ENCODE results near the gene C11orf68.
"Not testable (repeated sequence)": the region's sequence is repeated elsewhere in the genome, so short reads cannot be mapped to it uniquely, and the experiment has no call there.

C11orf68 gene

DNA sequence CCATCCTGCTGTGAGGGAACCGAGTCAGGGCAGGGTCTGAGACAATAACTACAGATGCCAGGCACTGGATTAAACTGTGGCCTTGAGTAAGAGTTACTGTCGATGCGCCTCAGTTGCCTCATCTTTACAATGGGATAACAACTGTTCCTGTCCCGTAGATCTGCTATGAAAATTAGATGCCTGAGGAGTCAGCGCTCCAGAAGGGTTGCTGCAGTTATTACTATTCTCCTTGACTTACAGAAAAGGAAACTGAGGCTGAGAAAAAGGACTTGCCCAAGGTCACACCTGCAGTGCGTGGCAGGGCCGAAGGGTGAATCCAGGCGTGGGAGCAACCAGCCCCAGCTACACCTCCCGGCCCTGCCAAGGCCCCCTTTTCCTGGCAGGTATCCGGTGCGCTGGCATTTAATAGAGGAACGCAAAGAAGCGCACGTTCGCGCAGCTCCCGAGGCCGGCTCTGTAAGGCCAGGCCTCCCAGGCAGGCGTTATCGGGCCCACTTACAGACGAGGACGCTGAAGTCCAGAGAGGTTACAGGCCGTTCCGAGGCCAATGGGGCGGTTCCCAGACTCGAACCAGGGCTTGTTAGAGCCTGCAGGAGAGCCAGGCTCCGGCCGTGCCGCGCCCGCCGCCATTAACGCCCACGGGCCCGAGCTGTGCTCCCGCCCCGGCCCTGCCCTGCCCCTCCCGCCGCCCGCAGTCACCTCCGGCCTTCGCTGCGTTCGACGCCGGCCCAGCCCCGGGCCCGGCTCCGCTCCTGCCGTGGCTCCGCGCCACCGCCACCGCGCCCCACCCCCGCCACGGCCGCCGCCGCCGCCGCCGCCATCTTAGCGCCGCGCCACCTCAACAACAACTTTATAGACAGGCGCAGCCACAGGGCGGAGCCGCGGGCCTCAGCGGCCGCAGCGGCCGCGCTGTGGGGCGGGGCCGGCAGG lies at the start of gene C11orf68:
TSS of gene C11orf68 (minus strand) at position 852 of the 930 bp plus-strand sequence. CDS start at position 821, 31 bp downstream.
- DNase-seq (ENCODE audit: low spot score), result no peak

DNA sequence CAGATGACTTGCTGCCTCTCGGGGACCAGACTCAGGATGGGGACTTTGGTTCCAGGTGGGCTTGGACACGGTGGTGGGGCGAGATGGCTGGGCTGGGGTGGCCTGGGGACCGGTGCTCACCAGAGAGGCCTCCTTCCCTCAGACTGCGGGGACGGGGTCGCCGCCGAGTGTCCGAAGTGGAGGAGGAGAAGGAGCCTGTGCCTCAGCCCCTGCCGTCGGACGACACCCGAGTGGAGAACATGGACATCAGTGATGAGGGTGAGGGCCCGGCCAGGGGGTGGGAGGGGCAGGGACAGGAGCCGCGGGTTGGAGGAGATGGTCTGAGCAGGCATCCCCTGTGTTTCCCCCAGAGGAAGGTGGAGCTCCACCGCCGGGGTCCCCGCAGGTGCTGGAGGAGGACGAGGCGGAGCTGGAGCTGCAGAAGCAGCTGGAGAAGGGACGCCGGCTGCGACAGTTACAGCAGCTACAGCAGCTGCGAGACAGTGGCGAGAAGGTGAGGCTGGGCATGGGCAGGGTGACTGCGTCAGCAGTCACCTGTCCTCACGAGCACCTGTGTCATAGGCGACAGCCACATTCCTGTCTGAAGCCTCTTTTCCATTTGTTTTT lies 48.6 kb upstream of the C11orf68 start:
- DNase-seq (ENCODE audit: low spot score), result no peak

DNA sequence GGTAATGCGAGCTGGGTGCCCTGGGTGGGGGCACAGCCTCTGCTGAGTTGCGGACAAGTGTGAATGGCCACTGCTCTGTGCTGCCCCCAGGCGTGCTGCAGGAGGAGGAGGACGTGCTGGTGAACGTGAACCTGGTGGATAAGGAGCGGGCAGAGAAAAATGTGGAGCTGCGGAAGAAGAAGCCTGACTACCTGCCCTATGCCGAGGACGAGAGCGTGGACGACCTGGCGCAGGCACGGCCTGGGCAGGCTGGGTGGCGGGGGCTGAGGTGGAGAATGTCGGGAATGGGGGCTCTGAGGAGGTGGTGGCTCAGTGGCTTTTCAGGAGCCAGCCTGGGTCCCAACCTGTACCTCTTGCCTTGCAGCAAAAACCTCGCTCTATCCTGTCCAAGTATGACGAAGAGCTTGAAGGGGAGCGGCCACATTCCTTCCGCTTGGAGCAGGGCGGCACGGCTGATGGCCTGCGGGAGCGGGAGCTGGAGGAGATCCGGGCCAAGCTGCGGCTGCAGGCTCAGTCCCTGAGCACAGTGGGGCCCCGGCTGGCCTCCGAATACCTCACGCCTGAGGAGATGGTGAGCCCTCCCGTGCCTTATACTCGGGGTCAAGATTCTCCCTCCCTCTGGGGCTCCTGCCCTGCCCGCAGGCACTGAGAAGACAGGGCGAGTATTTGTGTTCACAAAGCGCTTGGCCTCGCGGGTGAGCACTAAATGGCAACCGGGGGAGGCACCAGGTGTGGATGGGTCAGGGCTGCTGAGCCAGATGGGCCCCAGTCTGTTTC lies 47.3 kb upstream of the C11orf68 start:
- no peak for DNase-seq (ENCODE audit: low spot score)

DNA sequence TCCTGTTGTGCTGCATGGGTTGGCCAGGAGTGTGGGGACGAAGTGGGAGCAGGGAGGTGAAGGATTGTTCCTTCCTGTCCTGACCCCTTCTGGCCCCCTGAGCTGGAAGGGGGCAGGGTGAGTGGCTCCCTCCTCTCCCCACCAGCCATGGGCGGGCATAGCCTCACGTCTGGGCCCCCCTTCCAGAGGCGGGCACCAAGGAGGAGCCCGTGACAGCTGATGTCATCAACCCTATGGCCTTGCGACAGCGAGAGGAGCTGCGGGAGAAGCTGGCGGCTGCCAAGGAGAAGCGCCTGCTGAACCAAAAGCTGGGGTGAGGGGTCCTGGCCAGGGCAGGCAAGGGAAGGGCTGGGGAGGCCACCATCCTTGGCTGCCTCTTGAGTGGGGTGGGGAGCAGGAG lies 46.0 kb upstream of the C11orf68 start:
- no peak for DNase-seq (ENCODE audit: low spot score)

DNA sequence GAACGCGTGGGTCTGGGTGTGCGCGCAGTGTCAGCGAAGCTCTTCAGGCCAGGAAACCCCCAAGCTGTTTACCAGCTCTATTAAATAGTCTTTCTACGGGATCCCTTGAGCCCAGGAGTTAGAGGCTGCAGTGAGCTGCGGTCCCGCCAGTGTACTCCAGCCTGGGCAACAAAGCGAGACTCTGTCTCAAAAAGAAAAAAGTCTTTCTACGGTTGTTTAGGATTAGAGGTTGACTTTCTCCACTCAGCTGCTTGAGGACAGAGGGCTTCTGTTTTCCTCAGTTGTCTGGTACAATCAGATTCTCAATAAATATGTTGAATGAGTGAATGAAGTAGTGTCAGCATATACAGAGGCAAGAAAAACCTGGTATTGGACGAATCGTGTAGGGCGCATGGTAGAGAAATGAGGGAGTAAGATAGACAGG lies 43.3 kb upstream of the C11orf68 start:
- no peak for DNase-seq (ENCODE audit: low spot score)

GRCh38 chr11:65961267-65962140 lies 42.6 kb upstream of the C11orf68 start, which contains the start of gene SART1:
SART1 (plus strand) TSS chr11:65961734; CDS start chr11:65961781, 47 bp downstream.
- peak; percentile 98 for DNase-seq (ENCODE audit: low spot score)

DNA sequence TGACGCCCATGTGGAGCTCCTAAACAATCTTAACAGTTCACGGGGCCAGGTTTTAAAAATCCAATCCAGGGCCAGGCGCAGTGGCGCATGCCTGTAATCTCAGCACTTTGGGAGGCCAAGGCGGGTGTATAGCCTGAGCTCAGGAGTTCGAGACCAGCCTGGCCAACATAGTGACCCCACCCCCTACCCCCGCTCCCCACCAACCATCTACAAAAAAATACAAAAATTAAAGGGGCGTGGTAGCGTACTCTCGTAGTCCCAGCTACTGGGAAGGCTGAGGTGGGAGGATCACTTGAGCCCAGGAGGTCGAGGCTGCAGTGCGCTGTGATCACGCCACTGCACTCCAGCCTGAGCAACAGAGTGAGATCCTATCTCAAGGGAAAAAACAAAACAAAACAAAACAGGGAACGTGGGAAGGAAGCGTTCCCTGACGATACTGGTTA lies 42.0 kb upstream of the C11orf68 start:
- DNase-seq (ENCODE audit: low spot score), result no peak

DNA sequence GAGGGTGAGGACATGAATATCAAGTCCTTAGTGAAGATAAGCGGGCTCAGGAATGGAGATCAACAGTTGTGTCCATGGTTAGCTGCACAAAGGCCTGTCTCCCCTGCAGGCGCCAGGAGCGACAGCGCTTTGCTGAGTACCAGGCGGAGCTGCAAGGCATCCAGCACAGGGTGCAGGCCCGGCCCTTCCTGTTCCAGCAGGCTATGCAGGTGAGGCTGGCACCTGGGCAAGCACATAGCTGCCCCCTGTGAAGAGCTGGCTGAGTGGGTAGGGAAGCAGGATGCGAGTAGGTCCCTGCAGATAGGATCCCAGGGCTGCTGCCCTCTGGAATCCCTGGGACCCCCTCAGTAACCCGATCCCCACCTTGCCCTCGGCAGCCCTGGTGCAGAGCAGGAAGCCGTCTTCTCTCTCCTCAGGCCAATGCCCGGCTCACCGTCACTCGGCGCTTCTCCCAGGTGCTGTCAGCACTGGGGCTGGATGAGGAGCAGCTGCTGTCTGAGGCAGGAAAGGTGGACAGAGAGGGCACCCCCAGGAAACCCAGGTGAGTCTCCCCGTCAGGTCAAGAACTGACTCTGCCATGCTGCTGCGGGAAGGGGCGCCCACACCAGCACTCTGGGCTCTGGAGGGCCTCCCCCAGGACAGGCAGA lies 40.0 kb upstream of the C11orf68 start:
- no peak for DNase-seq (ENCODE audit: low spot score)

DNA sequence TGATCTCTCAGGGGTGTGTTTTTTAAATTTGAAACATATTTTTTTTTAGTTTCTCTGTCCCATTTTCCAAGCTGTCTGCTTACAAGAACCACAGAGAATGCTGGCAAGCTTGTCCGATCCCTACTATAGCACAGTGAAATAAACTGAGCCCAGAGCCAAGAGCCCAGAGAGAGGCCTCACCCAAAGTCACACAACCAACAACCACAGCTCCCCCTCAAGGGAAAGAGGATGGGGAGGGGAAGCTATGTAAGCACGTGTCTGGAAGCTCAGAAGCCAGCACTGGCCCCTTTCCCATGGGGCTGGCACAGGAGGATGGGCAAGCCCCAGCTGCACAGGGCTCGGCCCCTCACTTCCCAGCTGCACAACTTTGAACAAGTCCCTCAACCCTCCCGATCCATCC lies 39.4 kb upstream of the C11orf68 start:
- DNase-seq (ENCODE audit: low spot score), result no peak

GRCh38 chr11:65954771-65955170 lies 35.9 kb upstream of the C11orf68 start:
- no peak for DNase-seq (ENCODE audit: low spot score)

DNA sequence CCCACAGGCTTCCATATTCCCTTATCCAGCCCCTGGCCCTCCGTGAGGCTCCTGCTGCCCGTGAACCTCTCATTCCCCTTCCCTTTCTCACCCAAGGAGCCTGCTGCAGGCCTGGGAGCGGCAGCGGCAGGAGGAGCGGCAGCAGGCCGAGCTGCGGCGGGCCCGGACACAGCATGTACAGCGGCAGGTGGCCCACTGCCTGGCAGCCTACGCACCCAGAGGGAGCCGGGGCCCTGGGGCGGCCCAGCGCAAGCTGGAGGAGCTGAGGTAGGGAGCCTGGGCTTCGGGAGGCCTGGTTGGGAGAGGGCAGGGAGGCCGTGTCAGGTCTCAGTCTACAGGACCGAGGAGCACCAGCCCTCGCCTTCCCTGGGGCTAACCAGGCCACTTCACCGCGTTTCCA lies 34.6 kb upstream of the C11orf68 start:
- no peak for DNase-seq (ENCODE audit: low spot score)

DNA sequence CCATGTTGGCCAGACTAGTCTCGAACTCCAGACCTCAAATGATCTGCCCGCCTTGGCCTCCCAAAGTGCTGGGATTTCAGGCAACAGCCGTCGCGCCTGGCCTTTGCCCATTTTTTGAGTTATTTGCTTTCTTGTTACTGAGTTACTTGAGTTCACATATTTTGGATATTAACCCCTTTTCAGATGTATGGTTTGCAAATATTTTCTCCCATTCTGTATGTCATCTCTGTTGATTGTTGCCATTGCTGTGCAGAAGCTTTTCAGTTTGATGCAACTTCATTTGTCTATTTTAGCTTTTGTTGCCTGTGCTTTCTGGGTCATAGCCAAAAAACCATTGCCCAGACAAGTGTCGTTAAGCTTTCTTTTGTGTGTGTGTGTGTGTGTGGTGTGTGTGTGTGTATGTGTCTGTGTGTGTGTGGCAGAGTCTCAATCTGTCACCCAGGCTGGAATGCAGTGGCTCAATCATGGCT lies 33.2 kb upstream of the C11orf68 start:
- no peak for DNase-seq (ENCODE audit: low spot score)

DNA sequence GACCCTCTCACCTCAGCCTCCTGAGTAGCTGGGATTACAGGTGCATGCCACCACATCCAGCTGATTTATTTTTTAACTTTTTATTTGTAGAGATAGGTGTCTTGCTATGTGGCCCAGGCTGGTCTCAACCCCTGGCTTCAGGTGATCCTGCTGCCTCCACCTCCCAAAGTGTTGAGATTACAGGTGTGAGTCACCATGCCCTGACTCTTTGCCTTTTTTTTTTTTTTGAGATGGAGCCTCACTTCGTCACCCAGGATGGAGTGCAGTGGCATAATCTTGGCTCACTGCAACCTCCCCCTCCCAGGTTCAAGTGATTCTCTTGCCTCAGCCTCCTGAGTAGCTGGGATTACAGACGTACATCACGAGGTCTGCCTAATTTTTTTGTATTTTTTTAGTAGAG lies 32.8 kb upstream of the C11orf68 start:
- not testable (repeated sequence) for DNase-seq (ENCODE audit: low spot score)

DNA sequence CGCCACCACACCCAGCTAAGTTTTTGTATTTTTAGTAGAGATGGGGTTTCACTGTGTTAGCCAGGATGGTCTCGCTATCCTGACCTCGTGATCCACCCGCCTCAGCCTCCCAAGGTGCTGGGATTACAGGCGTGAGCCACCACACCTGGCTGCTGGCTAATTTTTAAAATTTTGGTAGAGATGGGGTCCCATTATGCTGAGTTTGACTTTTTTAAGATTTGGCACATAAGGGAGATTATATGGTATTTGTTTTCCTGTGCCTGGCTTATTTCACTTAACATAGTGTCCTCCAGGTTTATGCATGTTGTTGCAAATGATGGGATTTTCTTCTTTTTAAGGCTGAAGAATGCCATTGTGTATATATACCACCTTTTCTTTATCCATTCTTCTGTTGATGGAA lies 31.8 kb upstream of the C11orf68 start:
- DNase-seq (ENCODE audit: low spot score), result not testable (repeated sequence)

- no peak for DNase-seq (ENCODE audit: low spot score)
Measured at GRCh38 chr11:65947603-65948125, 28.8 kb upstream of the C11orf68 start.

- DNase-seq (ENCODE audit: low spot score), result no peak
Measured at GRCh38 chr11:65947133-65947532, 28.3 kb upstream of the C11orf68 start.

DNA sequence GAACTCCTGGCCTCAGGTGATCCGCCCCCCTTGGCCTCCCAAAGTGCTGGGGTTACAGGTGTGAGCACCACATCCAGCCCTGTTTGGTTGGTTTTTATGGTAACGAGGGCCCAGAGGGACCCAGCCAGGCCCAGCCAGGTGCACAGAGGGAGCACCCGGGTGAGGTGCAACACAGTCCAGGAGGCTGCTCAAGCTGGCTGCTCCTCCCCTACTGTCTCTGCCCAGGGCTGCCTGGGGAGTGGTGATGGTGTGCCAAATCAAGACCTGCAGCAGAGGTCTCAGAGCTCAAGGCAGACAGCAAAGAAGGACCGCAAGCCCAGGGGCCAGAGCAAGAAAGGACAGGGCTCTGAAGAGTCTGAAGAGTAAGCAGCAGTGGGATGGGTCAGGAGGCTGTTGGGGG lies 27.8 kb upstream of the C11orf68 start:
- DNase-seq (ENCODE audit: low spot score), result no peak

GRCh38 chr11:65945941-65946558 lies 27.2 kb upstream of the C11orf68 start:
- no peak for DNase-seq (ENCODE audit: low spot score)

- DNase-seq (ENCODE audit: low spot score), result no peak
Measured at GRCh38 chr11:65945430-65945911, 26.6 kb upstream of the C11orf68 start, which contains the start of gene TSGA10IP. TSGA10IP (plus strand) TSS chr11:65945480; CDS start chr11:65945676, 196 bp downstream.

DNA sequence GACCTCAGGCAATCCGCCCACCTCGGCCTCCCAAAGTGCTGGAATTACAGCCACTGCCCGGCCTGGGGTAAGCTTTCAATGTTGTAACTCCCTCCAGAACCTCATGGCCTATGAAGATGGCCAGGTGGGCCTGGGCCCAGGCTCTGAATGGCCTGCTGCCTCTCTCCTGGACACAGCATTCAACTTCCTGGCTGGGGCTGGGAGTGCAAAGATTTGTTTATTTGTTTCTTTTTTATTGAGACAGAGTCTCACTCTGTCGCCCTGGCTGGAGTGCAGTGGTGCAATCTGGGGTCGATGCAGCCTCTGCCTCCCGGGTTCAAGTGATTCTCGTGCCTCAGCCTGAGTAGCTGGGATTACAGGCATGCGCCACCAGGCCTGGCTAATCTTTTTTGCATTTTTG lies 25.9 kb upstream of the C11orf68 start:
- DNase-seq (ENCODE audit: low spot score), result no peak
